PC-3 (cell line): ENCODE results near the gene CORO1C. TPM values are rescaled to one million over a fixed set of nuclear protein-coding genes. Genes with fewer than 3 reads are reported as not detected.

ENCODE experiments used
- ATAC-seq: fragments of 200-7000 bp; cut with Tn5 transposase; 2 replicates; pipeline ENCODE4 v1.9.1; 2020; ENCODE audit warnings: mild to moderate bottlenecking, moderate library complexity
- BruUV-seq: library from RNA; stranded (reverse); fragments of 400-500 nt; replicated peaks from 2 replicates; lab custom pipeline; 2021; lab: Mats Ljungman, UMichigan
- CTCF ChIA-PET: fragments of 300-600 bp; sonication (Branson Sonifier 250); formaldehyde crosslinking; loops from one replicate; lab custom pipeline; 2022; ENCODE audit warnings: antibody characterized with exemption; lab: Charles Lee
- POLR2A ChIA-PET: fragments of 300-600 bp; sonication (Branson Sonifier 250); formaldehyde crosslinking; loops from one replicate; lab custom pipeline; 2022; ENCODE audit warnings: antibody characterized with exemption; ENCODE audit not compliant: unreplicated experiment; lab: Charles Lee
- DNase-seq: peaks from one replicate; pipeline ENCODE4 v3.0.0-alpha.2; 2015
- H2AFZ ChIP-seq: fragments of 300-600 bp; sonication (generic); 2 replicates; pipeline ENCODE4 v1.6.0; 2016; ENCODE audit warnings: antibody characterized with exemption, low read length
- H3F3A ChIP-seq: fragments of 300-600 bp; sonication (generic); one replicate; pipeline ENCODE4 v1.6.0; 2017; ENCODE audit warnings: antibody characterized with exemption, low read length, control low read depth, mild to moderate bottlenecking; ENCODE audit not compliant: unreplicated experiment
- H3K27ac ChIP-seq: fragments of 300-600 bp; sonication (generic); 2 replicates; pipeline ENCODE4 v1.5.1; 2016; ENCODE audit warnings: mild to moderate bottlenecking, low read length
- H3K27me3 ChIP-seq: fragments of 300-600 bp; sonication (generic); 2 replicates; pipeline ENCODE4 v1.6.1; 2016; ENCODE audit warnings: low read length, mixed read lengths
- H3K36me3 ChIP-seq: fragments of 300-600 bp; sonication (generic); 2 replicates; pipeline ENCODE4 v1.6.1; 2016; ENCODE audit warnings: low read depth, mixed run types, low read length, mixed read lengths
- H3K4me1 ChIP-seq: fragments of 300-600 bp; sonication (generic); 2 replicates; pipeline ENCODE4 v1.5.1; 2016; ENCODE audit warnings: low read length; ENCODE audit not compliant: insufficient read depth
- H3K4me2 ChIP-seq: fragments of 300-600 bp; sonication (generic); 2 replicates; pipeline ENCODE4 v1.6.0; 2016; ENCODE audit warnings: low read length
- H3K4me3 ChIP-seq: fragments of 300-600 bp; sonication (generic); 2 replicates; pipeline ENCODE4 v1.5.1; 2016; ENCODE audit warnings: mild to moderate bottlenecking, low read length, mixed read lengths
- H3K79me2 ChIP-seq: fragments of 300-600 bp; sonication (generic); 2 replicates; pipeline ENCODE4 v1.6.1; 2017; ENCODE audit warnings: low read length, mixed read lengths
- H3K9ac ChIP-seq: fragments of 300-600 bp; sonication (generic); 2 replicates; pipeline ENCODE4 v1.6.0; 2016; ENCODE audit warnings: mild to moderate bottlenecking, low read length
- H3K9me2 ChIP-seq: fragments of 300-600 bp; sonication (generic); replicated peaks from 2 replicates; pipeline ENCODE4 v1.6.1; 2016; ENCODE audit warnings: mixed run types, low read length, mixed read lengths
- H3K9me3 ChIP-seq: fragments of 300-600 bp; sonication (generic); 2 replicates; pipeline ENCODE4 v1.6.1; 2016; ENCODE audit warnings: low read length, mixed read lengths
- H4K20me1 ChIP-seq: fragments of 300-600 bp; sonication (generic); 2 replicates; pipeline ENCODE4 v1.6.1; 2016; ENCODE audit warnings: low read length, mixed read lengths
- CTCF ChIP-seq: fragments of 300-600 bp; sonication (generic); conservative IDR thresholded peaks from 2 replicates; pipeline ENCODE4 v1.5.1; 2017; ENCODE audit warnings: antibody characterized with exemption, low read depth, mild to moderate bottlenecking, low read length
- EZH2 ChIP-seq: fragments of 300-600 bp; sonication (generic); IDR thresholded peaks from one replicate; pipeline ENCODE4 v1.6.1; 2017; ENCODE audit warnings: antibody characterized with exemption, mild to moderate bottlenecking, low read length; ENCODE audit not compliant: unreplicated experiment
- EZH2phosphoT487 ChIP-seq: fragments of 300-600 bp; sonication (generic); IDR thresholded peaks from 2 replicates; pipeline ENCODE4 v1.6.1; 2018; ENCODE audit warnings: mild to moderate bottlenecking, antibody characterized with exemption, low read length, borderline replicate concordance
- intact Hi-C: fragments of 100-400 bp; cut with micrococcal nuclease; formaldehyde crosslinking; loops from 2 replicates; pipeline ENCODE4 v1.9.0; 2023
- total RNA-seq: library from RNA; depleted of rRNA; stranded (reverse); fragments of >200 nt; gene quantifications from 2 replicates; pipeline ENCODE4 v1.2.3, GENCODE V29; 2014

Gene CORO1C
- total RNA-seq, 1 experiment from 2014 or later = 179 TPM

- Histone ChIP-seq H3K79me2 (peaks cover 96% of the 10 kb centered on the region), H3K9me2 (no peaks in the 10 kb centered on the region), H3K27me3 (no peaks in the 10 kb centered on the region), H3K4me1 (peaks cover 24% of the 10 kb centered on the region), H4K20me1 (peaks cover 32% of the 10 kb centered on the region), H3K27ac (no peak overlapping the region), H3F3A (peaks cover 4% of the 10 kb centered on the region), H2AFZ (no peak overlapping the region), H3K9ac (no peak overlapping the region), H3K4me3 (no peak overlapping the region), H3K36me3 (peaks cover 19% of the 10 kb centered on the region; the same call in 1 of the 2 replicates), H3K9me3 (no peaks in the 10 kb centered on the region), H3K4me2 (no peak overlapping the region)
- ChIA-PET CTCF (no interaction called here), POLR2A (interaction anchor here (0.5 kb wide), 1 partner anchor 56 kb away, joined by 6 read pairs; no protein-coding TSS in a partner anchor)
- intact Hi-C loops = no loop called here
- BruUV-seq = no TSS peak
- ATAC-seq = no peak
- DNase-seq = no peak
- no peak for TF ChIP-seq EZH2phosphoT487
- no peak for TF ChIP-seq CTCF
- TF ChIP-seq EZH2 = no peak
These were observed 45.7 kb downstream of the CORO1C start for GRCh38 chr12:108685469-108686260.

GRCh38 chr12:108683906-108684556, 47.3 kb downstream of the CORO1C start:
- Histone ChIP-seq H3K9ac (no peak overlapping the region), H3K4me3 (no peak overlapping the region), H3K27me3 (no peaks in the 10 kb centered on the region), H3K27ac (no peak overlapping the region), H3K9me2 (no peaks in the 10 kb centered on the region), H3K4me1 (peaks cover 8% of the 10 kb centered on the region; the same call in 1 of the 2 replicates), H3K36me3 (peaks cover 10% of the 10 kb centered on the region; the same call in 1 of the 2 replicates), H3K79me2 (peaks cover 96% of the 10 kb centered on the region), H2AFZ (no peak overlapping the region), H3K4me2 (no peak overlapping the region), H3F3A (peaks cover 4% of the 10 kb centered on the region), H3K9me3 (no peaks in the 10 kb centered on the region), H4K20me1 (peaks cover 32% of the 10 kb centered on the region)
- TF ChIP-seq EZH2phosphoT487 = no peak
- no peak for TF ChIP-seq EZH2
- TF ChIP-seq CTCF = no peak
- CTCF ChIA-PET = no interaction called here
- DNase-seq (no peak), ATAC-seq (no peak)
- intact Hi-C loops = no loop called here
- no TSS peak for BruUV-seq
- POLR2A ChIA-PET = no interaction called here

- Histone ChIP-seq H3K79me2 (peaks cover 89% of the 10 kb centered on the region), H3K27me3 (no peaks in the 10 kb centered on the region), H3K36me3 (peaks cover 19% of the 10 kb centered on the region), H3K9me3 (no peaks in the 10 kb centered on the region), H3K4me1 (peaks cover 8% of the 10 kb centered on the region; the same call in 1 of the 2 replicates), H2AFZ (no peak overlapping the region), H3K27ac (no peak overlapping the region), H3K4me3 (no peak overlapping the region), H4K20me1 (peaks cover 32% of the 10 kb centered on the region), H3K4me2 (no peak overlapping the region), H3K9ac (no peak overlapping the region), H3K9me2 (no peaks in the 10 kb centered on the region), H3F3A (peaks cover 4% of the 10 kb centered on the region)
- intact Hi-C loops = no loop called here
- no peak for TF ChIP-seq EZH2
- no peak for TF ChIP-seq CTCF
- no peak for TF ChIP-seq EZH2phosphoT487
- ChIA-PET CTCF (no interaction called here), POLR2A (no interaction called here)
- ATAC-seq (no peak), DNase-seq (no peak)
- BruUV-seq = no TSS peak
These were observed 50.0 kb downstream of the CORO1C start for GRCh38 chr12:108681317-108681716.
